ENCODE data around the gene SLC7A8. TPM values are rescaled to one million over a fixed set of nuclear protein-coding genes. Genes with fewer than 3 reads are reported as not detected.

The SLC7A8 gene
- total RNA-seq, 1 experiment from 2014 or later, result 3.8 TPM

- no peak for DNase-seq
- H3K36me3 ChIP-seq (ENCODE audit: low read depth, low read length), result no peaks in the 10 kb centered on the region
- H3K9me2 ChIP-seq (replicated peaks; ENCODE audit: low read length), result no peaks in the 10 kb centered on the region
- H3F3A ChIP-seq (ENCODE audit: low read length, unreplicated experiment), result no peaks in the 10 kb centered on the region
- H3K9me3 ChIP-seq (ENCODE audit: low read length), result no peaks in the 10 kb centered on the region
- TF ChIP-seq, protein P1, sequence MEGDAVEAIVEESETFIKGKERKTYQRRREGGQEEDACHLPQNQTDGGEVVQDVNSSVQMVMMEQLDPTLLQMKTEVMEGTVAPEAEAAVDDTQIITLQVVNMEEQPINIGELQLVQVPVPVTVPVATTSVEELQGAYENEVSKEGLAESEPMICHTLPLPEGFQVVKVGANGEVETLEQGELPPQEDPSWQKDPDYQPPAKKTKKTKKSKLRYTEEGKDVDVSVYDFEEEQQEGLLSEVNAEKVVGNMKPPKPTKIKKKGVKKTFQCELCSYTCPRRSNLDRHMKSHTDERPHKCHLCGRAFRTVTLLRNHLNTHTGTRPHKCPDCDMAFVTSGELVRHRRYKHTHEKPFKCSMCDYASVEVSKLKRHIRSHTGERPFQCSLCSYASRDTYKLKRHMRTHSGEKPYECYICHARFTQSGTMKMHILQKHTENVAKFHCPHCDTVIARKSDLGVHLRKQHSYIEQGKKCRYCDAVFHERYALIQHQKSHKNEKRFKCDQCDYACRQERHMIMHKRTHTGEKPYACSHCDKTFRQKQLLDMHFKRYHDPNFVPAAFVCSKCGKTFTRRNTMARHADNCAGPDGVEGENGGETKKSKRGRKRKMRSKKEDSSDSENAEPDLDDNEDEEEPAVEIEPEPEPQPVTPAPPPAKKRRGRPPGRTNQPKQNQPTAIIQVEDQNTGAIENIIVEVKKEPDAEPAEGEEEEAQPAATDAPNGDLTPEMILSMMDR (conservative IDR thresholded peaks at IDR 0.05; ENCODE audit: low read depth, low read length), result no peak
- no peak for TF ChIP-seq EZH2phosphoT487 (IDR thresholded peaks at IDR 0.05; ENCODE audit: borderline replicate concordance, low read length)
- no peak for TF ChIP-seq EZH2 (IDR thresholded peaks at IDR 0.05; ENCODE audit: low read length, unreplicated experiment)
- peaks cover 14% of the 10 kb centered on the region for H3K4me1 ChIP-seq (ENCODE audit: insufficient read depth, low read length)
- H3K4me3 ChIP-seq (ENCODE audit: low read length), result no peak overlapping the region
- H3K27ac ChIP-seq (ENCODE audit: low read length), result no peak overlapping the region
- peak overlapping the region; percentile 24 for H3K4me2 ChIP-seq (ENCODE audit: low read length)
- no peaks in the 10 kb centered on the region for H3K27me3 ChIP-seq (ENCODE audit: low read length)
- H4K20me1 ChIP-seq (ENCODE audit: low read length), result no peaks in the 10 kb centered on the region
- no TSS peak for BruUV-seq (replicated peaks)
- no peak overlapping the region for H3K9ac ChIP-seq (ENCODE audit: low read length)
- H3K79me2 ChIP-seq (ENCODE audit: low read length), result no peaks in the 10 kb centered on the region
- POLR2A ChIA-PET (ENCODE audit: unreplicated experiment), result no interaction called here
- ATAC-seq, result no peak
- intact Hi-C loops (cut with micrococcal nuclease), result no loop called here
- CTCF ChIA-PET, result interaction anchor here (0.8 to 1.5 kb wide), 4 partner anchors 8 to 61 kb away, joined by 3 to 8 read pairs (median 4); no protein-coding TSS in a partner anchor
- H2AFZ ChIP-seq (ENCODE audit: low read length), result peak overlapping the region; percentile 16; the same call in 1 of the 2 replicates
These were observed 54.3 kb downstream of the SLC7A8 start for GRCh38 chr14:23128969-23129758.

DNA sequence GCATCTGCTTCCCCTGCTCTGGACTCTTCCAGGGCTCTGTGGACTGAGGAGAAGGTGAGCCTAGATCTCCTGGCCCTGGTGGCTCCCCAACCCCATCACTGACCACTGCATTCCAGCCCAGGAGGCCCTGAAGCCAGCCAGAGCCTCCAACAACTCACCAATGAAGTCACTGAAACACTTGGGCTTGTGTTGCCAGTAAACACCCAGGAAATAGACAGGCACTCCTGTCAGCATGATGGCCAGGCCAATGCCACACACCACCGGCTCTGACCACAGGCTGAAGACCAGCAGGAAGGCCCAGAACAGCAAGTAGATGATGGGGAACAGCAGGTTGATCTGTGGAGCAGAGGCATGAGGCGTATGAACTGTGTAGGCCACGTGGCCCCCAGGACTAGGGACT lies 55.6 kb downstream of the SLC7A8 start:
- Histone ChIP-seq H3K4me3 (ENCODE audit: low read length) (no peak overlapping the region), H3K79me2 (ENCODE audit: low read length) (no peaks in the 10 kb centered on the region), H3K9ac (ENCODE audit: low read length) (no peak overlapping the region), H3K27ac (ENCODE audit: low read length) (no peak overlapping the region), H3F3A (ENCODE audit: low read length, unreplicated experiment) (no peaks in the 10 kb centered on the region), H3K4me2 (ENCODE audit: low read length) (no peak overlapping the region), H2AFZ (ENCODE audit: low read length) (no peak overlapping the region), H4K20me1 (ENCODE audit: low read length) (no peaks in the 10 kb centered on the region), H3K36me3 (ENCODE audit: low read depth, low read length) (no peaks in the 10 kb centered on the region), H3K9me3 (ENCODE audit: low read length) (no peaks in the 10 kb centered on the region), H3K27me3 (ENCODE audit: low read length) (no peaks in the 10 kb centered on the region), H3K4me1 (ENCODE audit: insufficient read depth, low read length) (peaks cover 14% of the 10 kb centered on the region), H3K9me2 (replicated peaks; ENCODE audit: low read length) (no peaks in the 10 kb centered on the region)
- CTCF ChIA-PET, result no interaction called here
- ATAC-seq, result no peak
- POLR2A ChIA-PET (ENCODE audit: unreplicated experiment), result no interaction called here
- BruUV-seq (replicated peaks), result no TSS peak
- DNase-seq, result no peak
- TF ChIP-seq, protein P1 (conservative IDR thresholded peaks at IDR 0.05; ENCODE audit: low read depth, low read length), result no peak
- TF ChIP-seq EZH2 (IDR thresholded peaks at IDR 0.05; ENCODE audit: low read length, unreplicated experiment), result no peak
- TF ChIP-seq EZH2phosphoT487 (IDR thresholded peaks at IDR 0.05; ENCODE audit: borderline replicate concordance, low read length), result no peak
- intact Hi-C loops (cut with micrococcal nuclease), result no loop called here

All from PC-3 (cell line).